Mucosa of descending colon (tissue), 3 donors: ENCODE measurements around the gene PPP6R3. TPM values are rescaled to one million over a fixed set of nuclear protein-coding genes. Genes with fewer than 3 reads are reported as not detected.
"Not testable (repeated sequence)": the region's sequence is repeated elsewhere in the genome, so short reads cannot be mapped to it uniquely, and the experiment has no call there.

Experiments used
- ATAC-seq: fragments of 200-7000 bp; cut with Tn5 transposase; one replicate; pipeline ENCODE4 v1.9.1; 2020; ENCODE audit warnings: mild to moderate bottlenecking, moderate library complexity
- DNase-seq, 3 donors: peaks; one replicate each; pipeline ENCODE4 v3.0.0-alpha.2; 2020
- H3K36me3 ChIP-seq: fragments of 200-600 bp; one replicate; pipeline ENCODE4 v1.8.0; 2021; ENCODE audit warnings: low read depth, mild to moderate bottlenecking
- H3K4me1 ChIP-seq: fragments of 200-600 bp; one replicate; pipeline ENCODE4 v1.8.0; 2021; ENCODE audit warnings: low read depth, mild to moderate bottlenecking
- H3K4me3 ChIP-seq: fragments of 200-600 bp; one replicate; pipeline ENCODE4 v1.8.0; 2021; ENCODE audit warnings: mild to moderate bottlenecking
- H3K9me3 ChIP-seq: fragments of 200-600 bp; one replicate; pipeline ENCODE4 v1.8.0; 2021; ENCODE audit warnings: mild to moderate bottlenecking
- intact Hi-C, 2 donors: fragments of 100-400 bp; cut with DNase I in 1 of 2; cut with micrococcal nuclease in 1 of 2; formaldehyde crosslinking; loops; one replicate each; pipeline versions ENCODE4 v1.11.0 to v1.11.1; 2022; cut with DNase I, micrococcal nuclease
- total RNA-seq, 3 donors: library from RNA; stranded (reverse); fragmentation: NEBNext Ultra II Directional in 2 of 3; extraction: Animal tissue kit (Norgen Biotek cat#: 25700) in 2 of 3; gene quantifications; one replicate each; pipeline versions ENCODE4 v1.2.1 to v1.2.4, GENCODE V29; 2021 to 2023
- TF ChIP-seq, protein P1 (sequence below): fragments of 200-600 bp; IDR thresholded peaks from one replicate; pipeline ENCODE4 v1.8.0; 2022; ENCODE audit warnings: antibody characterized with exemption, mild to moderate bottlenecking
- donor health status: DM: no; HTN: no; CAD: no; lungs with moderate emphysema.
- donor health status: DM: no; HTN: no; CAD: no.
- donor health status: DM: no; HTN: yes; CAD: no.

PPP6R3 gene
- total RNA-seq, 3 donors from 2014 or later, result 107 to 141 (median 115) TPM

DNA sequence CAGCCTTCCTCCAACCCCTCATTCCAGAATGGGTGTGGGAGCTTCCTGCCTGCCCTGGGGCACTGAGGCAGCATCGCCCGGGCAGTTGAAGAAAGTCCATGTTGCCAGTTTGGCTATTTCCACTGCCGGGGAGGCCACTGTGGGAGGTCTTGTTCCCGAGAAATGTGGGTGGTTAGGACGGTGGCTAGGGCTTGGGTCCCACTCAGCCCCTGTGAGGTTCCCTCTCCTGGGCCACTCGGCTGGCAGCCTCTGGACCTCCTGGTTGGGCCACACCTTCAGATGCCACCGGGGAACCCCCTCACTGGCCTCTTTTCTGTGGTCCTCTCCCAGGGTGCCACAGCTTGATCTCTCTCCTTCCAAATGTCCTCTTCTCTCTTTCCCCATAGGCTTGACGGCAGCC is 5.1 kb upstream of the PPP6R3 start:
- Histone ChIP-seq H3K36me3 (no peaks in the 10 kb centered on the region), H3K9me3 (no peaks in the 10 kb centered on the region), H3K4me3 (no peak overlapping the region), H3K4me1 (peaks cover 22% of the 10 kb centered on the region)
- no peak for ATAC-seq
- TF ChIP-seq, protein P1, sequence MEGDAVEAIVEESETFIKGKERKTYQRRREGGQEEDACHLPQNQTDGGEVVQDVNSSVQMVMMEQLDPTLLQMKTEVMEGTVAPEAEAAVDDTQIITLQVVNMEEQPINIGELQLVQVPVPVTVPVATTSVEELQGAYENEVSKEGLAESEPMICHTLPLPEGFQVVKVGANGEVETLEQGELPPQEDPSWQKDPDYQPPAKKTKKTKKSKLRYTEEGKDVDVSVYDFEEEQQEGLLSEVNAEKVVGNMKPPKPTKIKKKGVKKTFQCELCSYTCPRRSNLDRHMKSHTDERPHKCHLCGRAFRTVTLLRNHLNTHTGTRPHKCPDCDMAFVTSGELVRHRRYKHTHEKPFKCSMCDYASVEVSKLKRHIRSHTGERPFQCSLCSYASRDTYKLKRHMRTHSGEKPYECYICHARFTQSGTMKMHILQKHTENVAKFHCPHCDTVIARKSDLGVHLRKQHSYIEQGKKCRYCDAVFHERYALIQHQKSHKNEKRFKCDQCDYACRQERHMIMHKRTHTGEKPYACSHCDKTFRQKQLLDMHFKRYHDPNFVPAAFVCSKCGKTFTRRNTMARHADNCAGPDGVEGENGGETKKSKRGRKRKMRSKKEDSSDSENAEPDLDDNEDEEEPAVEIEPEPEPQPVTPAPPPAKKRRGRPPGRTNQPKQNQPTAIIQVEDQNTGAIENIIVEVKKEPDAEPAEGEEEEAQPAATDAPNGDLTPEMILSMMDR, result no peak
- DNase-seq, result no peak
- intact Hi-C loops, result no loop called here

DNA sequence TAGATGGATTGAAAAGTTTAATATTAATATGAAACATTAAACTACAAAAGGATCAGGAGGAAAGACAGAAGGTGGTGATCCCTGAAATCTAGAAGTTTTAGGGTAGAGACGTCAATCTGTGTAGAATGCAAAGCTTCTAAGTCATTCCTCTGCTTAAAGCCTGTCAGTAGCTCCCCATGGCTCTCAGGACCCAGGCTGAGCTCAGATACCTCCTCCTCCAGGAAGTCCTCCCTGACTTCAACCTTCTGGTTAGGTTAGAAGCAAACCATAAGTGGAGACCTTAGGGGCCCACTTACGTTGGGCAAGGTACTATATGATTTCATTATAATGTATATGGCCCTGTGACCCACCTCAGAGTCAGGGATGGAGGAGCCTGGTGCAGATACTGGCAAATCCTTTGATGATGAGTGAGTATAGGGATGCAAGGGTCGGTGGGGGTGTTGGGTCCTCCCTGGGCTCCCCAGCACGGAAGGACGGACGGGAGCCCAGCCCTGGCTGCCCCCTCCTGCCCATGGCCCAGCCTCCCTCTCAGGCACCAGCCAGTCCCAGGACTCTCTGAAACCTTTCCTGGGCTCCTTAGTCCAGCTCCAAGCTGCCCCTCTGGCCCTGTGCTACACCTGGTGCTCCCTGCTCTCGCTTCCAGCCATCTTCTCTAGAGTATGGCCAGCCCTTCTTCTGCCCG is 3.2 kb upstream of the PPP6R3 start:
- DNase-seq (no peak), ATAC-seq (no peak)
- TF ChIP-seq, protein P1, result no peak
- Histone ChIP-seq H3K36me3 (no peaks in the 10 kb centered on the region), H3K4me3 (no peak overlapping the region), H3K4me1 (peaks cover 25% of the 10 kb centered on the region), H3K9me3 (no peaks in the 10 kb centered on the region)
- intact Hi-C loops, result no loop called here

DNA sequence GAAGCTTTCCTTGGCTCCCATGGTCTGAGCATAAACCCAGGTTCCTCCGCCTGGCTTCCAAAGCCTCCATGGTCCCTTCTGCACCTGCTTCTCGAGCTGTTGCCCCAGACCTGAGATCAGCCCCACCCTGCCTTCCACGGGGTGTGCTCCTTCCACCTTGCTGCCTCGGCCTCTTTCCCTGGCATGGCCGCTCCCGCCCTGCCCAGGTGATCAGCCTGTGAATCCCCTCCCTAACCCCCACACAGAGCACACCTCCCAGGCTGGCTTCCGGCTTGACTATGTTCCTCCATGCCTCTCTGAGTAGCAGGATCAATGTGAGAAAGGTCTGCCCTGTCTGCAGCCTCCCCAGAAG is 2.7 kb upstream of the PPP6R3 start:
- DNase-seq (peak; percentile 65 to 75 (median 73)), ATAC-seq (peak; percentile 21)
- Histone ChIP-seq H3K9me3 (no peaks in the 10 kb centered on the region), H3K4me3 (no peak overlapping the region), H3K4me1 (peaks cover 30% of the 10 kb centered on the region), H3K36me3 (no peaks in the 10 kb centered on the region)
- intact Hi-C loops, result no loop called here
- TF ChIP-seq, protein P1, result no peak

DNA sequence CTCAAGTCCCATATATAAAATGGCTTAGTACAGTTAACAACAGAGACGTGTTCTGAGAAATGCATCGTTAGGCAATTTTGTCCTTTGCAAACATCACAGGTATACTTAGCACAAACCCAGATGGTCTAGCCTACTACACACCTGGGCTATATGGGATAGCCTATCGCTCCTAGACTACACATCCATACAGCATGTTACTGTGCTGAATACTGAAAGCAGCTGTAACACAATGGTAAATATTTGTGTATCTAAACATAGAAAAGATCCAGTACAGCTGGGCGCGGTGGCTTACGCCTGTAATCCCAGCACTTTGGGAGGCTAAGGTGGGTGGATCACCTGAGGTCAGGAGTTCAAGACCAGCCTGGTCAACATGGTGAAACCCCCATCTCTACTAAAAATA is 2.2 kb upstream of the PPP6R3 start:
- intact Hi-C loops, result not testable (repeated sequence)

DNA sequence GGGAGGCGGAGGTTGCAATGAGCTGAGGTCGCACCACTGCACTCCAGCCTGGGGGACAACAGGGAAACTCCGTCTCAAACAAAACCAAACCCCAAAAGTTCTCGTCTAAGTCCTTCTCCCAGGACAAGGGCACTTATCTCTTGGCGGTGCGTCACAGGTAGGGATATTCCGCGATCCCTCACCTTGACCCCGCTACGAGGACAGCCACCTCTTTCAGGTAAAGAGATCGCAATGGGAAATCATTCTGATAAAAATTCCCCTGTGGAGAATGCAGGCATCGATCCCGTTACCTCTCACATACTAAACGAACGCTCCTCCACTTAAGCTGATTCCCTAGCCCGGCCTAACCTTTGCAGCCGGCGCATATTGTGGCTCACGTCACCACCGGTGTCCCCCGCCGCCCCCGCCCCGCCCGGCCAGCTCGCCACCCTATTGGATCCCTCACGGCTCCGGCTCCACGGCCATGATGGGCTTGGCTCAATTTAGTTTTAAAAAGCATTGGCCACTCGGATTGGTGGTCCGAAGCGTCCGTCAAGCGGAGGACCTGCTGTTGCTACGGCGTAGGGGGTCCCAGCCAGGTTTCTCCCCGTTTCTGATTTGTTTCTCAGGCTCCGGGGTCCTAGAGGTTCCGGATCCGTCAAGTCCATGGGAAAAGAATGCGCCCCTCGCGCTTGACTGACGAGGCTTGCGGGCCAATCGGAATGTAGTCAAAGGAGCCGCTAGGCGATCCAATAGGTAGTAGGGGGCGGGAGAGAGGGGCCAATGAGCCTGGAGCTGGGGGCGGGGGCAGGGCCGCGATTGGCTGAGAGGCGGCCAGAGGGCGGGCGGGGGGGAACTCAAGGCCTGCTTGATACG is 439 bp upstream of the PPP6R3 start:
- H3K36me3 ChIP-seq, result no peaks in the 10 kb centered on the region
- ATAC-seq (peak; percentile 89), DNase-seq (peak; percentile 96 to 97 (median 96))
- H3K4me1 ChIP-seq, result peaks cover 37% of the 10 kb centered on the region
- H3K4me3 ChIP-seq, result peak overlapping the region; percentile 92
- H3K9me3 ChIP-seq, result no peaks in the 10 kb centered on the region
- TF ChIP-seq, protein P1, result no peak
- intact Hi-C loops, result no loop called here

More for the DNA sequence above, 2.2 kb upstream of the PPP6R3 start:
- peaks cover 35% of the 10 kb centered on the region for H3K4me1 ChIP-seq
- not testable (repeated sequence) for H3K9me3 ChIP-seq, DNase-seq, H3K4me3 ChIP-seq, H3K36me3 ChIP-seq
- peak; percentile 1 for ATAC-seq

DNA sequence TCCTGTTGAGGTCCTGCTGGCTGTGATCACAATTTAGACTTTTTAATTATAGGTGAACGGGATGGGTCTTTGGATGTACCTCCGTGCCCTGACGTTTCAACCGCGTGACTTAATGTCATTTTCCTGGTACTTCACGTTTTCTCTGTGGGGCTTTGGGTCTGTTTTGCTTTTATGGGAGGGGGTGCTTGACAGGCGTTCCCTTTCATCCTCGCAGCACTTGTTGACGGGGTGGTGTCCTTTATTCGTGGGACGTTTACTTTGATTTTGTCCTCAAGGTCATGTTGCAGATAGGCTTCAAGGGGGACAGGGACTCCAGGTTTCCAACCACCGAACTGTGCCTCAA is 994 bp downstream of the PPP6R3 start:
- DNase-seq, result no peak
- TF ChIP-seq, protein P1, result no peak
- peak overlapping the region; percentile 92 for H3K4me3 ChIP-seq
- no peaks in the 10 kb centered on the region for H3K9me3 ChIP-seq
- intact Hi-C loops, result no loop called here
- peaks cover 30% of the 10 kb centered on the region for H3K4me1 ChIP-seq
- H3K36me3 ChIP-seq, result no peaks in the 10 kb centered on the region
- ATAC-seq, result no peak
